Effector memory CD4-positive, alpha-beta T cell (primary cell): ENCODE results near the gene KIRREL1.

ENCODE experiments used
- DNase-seq, 3 donors: peaks; one replicate each; pipeline ENCODE4 v3.0.0-alpha.2; 2020
- H3K27ac ChIP-seq: 2 replicates; pipeline ENCODE4 v1.7.0; 2013; ENCODE audit warnings: mild to moderate bottlenecking, low read length, moderate library complexity; ENCODE audit not compliant: insufficient read depth, poor library complexity, severe bottlenecking
- H3K27me3 ChIP-seq: replicated peaks from 2 replicates; pipeline ENCODE4 v1.7.0; 2013; ENCODE audit warnings: mild to moderate bottlenecking, low read length; ENCODE audit not compliant: insufficient read depth, control insufficient read depth, poor library complexity, severe bottlenecking
- H3K36me3 ChIP-seq: 2 replicates; pipeline ENCODE4 v1.7.0; 2013; ENCODE audit warnings: mild to moderate bottlenecking, low read length, moderate library complexity; ENCODE audit not compliant: control insufficient read depth, insufficient read depth
- H3K4me1 ChIP-seq: 2 replicates; pipeline ENCODE4 v1.7.0; 2013; ENCODE audit warnings: low read length, mild to moderate bottlenecking; ENCODE audit not compliant: control insufficient read depth, insufficient read depth, poor library complexity, severe bottlenecking
- H3K4me3 ChIP-seq: 2 replicates; pipeline ENCODE4 v1.7.0; 2013; ENCODE audit warnings: low read length, low read depth, mild to moderate bottlenecking; ENCODE audit not compliant: insufficient read depth, poor library complexity, severe bottlenecking
- H3K9me3 ChIP-seq: 2 replicates; pipeline ENCODE4 v1.7.0; 2013; ENCODE audit warnings: mild to moderate bottlenecking, low read length, moderate library complexity; ENCODE audit not compliant: control insufficient read depth

The KIRREL1 gene

DNA sequence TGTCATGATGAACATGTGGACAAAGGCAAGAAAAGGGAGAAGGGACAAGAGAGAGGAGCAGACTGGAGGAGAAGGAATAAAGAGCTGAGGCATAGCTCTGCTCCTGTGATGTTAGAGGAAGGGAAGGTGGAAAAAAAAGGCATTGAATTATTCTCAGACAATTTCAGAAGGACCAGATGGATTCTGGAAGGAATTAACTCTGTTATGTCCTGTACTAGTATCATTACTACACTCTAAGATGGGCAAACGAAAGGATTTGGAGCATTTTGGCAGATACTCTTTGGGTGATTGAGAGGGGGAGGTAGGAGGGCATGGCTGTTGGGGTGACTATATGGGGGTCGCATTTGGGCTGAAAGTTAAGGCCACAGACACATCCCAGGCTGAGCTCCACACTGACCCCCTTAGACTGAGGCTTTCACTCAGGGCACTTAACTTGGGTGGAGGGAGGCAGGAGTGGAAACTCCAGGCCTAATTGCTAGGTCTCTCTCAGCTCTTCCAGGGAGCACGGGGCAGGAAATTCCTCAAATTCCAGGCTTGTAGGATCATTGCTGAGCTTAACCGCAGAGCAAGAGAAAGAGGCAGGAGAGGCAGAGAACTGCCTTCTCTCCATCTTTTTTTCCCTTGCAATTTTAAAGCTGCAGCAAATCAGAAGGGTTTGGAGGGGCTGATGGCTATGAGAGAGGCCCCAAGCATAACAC, 25.9 kb downstream of the KIRREL1 start:
- DNase-seq = no peak
- Histone ChIP-seq H3K9me3 (no peaks in the 10 kb centered on the region), H3K4me3 (no peak overlapping the region), H3K27ac (no peak overlapping the region), H3K27me3 (no peaks in the 10 kb centered on the region), H3K4me1 (no peaks in the 10 kb centered on the region), H3K36me3 (no peaks in the 10 kb centered on the region)

DNA sequence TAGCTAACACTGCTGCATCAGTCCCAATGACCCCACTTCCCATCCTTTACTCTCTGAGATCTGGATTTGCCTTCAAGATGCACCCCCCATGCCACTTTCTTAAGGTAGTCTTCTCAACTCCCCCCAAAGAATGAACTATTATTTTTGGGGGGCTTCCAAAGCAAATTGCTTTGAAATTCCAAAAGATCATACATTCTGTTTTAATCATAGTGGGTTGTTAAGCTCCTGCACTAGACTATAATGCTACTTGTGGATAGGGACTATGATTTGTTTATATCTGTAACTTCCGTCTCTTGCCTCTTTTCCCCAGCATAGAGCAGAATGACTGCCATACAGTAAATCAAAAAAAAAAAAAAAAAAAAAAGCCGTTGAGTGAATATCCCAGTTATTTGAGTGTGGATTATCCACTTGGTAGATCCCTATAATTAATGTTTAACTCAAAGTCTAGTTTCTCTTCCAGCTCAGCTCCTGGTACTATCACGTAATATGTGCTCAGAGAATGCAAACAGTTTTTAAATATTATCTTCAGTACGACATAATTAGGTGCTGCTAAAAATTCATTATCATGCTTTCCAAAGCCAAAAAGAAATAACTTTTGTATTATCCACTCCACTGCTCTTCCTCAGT, 26.9 kb downstream of the KIRREL1 start:
- Histone ChIP-seq H3K9me3 (no peaks in the 10 kb centered on the region), H3K27ac (no peak overlapping the region), H3K27me3 (no peaks in the 10 kb centered on the region), H3K36me3 (no peaks in the 10 kb centered on the region), H3K4me3 (no peak overlapping the region), H3K4me1 (no peaks in the 10 kb centered on the region)
- DNase-seq = no peak

DNA sequence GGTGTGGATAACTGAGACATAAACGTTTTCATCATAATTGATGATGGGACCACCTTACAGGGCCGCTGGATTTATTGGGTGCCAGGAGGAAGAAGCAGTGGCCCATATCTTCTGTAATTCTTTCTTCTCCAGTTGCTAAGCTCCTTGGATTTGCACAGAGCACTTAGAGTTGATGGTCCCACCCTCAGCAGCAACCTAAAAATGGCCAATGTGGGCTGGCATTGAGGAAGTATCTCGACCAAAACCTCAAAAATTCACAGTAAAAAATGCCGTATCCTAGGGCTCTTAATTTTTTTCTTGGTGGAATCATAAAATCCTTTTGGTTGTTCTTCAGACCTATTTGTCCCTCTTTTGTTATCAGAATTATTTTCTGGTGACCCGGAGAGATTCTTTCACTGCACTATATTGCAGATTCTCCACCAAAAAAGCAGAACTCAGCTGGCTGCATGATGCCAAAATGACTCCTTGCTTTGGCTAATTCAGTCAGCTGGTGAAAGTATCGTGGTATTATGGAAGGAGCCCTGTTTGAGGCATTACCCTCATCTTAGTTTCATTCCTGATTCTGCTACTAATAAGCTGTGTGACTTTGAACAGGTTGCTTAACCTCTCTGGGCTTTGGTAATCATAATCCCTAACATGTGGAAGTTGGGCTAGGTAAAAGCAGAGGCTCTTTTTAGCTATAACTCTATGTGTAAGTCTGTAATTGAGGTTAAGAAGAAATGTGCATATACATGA, 27.6 kb downstream of the KIRREL1 start:
- Histone ChIP-seq H3K4me1 (no peaks in the 10 kb centered on the region), H3K27me3 (no peaks in the 10 kb centered on the region), H3K4me3 (no peak overlapping the region), H3K27ac (no peak overlapping the region), H3K9me3 (no peaks in the 10 kb centered on the region), H3K36me3 (no peaks in the 10 kb centered on the region)
- no peak for DNase-seq

DNA sequence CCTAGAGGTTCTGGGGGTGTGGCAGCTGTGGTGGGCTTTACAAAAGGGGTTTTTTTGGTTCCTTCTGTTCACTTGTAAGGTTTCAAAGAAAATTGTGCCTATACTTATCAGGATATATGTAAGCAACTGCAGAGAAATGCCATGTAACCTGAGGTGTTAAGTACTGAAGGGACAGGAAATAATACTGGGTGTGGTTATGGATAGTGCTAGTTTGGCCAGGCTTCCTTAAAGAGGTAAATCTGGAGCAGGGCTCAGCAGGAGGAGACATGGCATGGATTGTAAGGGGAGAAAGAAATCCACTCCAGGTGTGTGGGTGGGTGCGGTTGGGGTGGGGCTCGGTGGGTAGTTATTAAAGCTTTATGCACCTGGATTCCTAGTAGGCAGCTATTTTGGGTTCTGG, 28.3 kb downstream of the KIRREL1 start:
- Histone ChIP-seq H3K9me3 (no peaks in the 10 kb centered on the region), H3K27ac (no peak overlapping the region), H3K4me1 (no peaks in the 10 kb centered on the region), H3K4me3 (no peak overlapping the region), H3K27me3 (no peaks in the 10 kb centered on the region), H3K36me3 (no peaks in the 10 kb centered on the region)
- DNase-seq = no peak

DNA sequence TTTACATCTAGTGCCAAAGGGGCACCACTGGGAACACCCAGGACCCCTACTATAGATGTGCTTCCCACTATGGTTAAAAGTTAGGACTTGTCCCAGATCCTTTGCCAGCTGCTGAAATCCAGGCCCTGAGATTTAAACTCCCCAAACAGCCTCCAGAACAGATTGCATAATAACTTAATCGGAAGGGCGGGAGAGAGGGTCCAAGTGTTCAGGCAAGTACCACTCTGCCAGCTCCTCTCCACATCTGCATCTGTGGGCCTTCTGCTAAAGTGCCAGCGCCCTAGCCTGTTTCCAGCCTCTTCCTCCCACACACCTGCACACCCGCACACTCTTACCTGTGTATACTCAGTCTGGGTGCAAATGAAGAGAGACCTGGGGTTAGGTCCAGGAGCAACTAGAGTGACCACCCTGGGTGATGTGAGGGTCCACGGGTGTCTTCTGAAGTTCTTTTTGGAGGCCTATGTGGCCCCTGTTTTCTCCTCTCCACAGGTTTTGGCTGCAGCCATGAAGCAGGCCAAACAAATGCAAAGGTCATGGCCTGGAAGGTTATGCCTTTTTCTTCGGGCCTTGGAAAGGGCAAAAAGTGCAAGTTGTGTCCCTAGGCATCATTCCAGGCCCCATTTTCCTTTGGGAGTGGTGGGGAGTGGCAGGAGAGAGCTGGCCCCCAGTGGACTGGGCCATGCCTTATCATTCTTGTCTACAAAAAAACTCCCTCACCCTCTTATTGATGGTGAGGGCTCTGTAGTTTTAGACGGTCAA, 29.3 kb downstream of the KIRREL1 start:
- Histone ChIP-seq H3K4me3 (no peak overlapping the region), H3K27me3 (no peaks in the 10 kb centered on the region), H3K9me3 (no peaks in the 10 kb centered on the region), H3K27ac (no peak overlapping the region), H3K4me1 (no peaks in the 10 kb centered on the region), H3K36me3 (no peaks in the 10 kb centered on the region)
- DNase-seq = no peak

DNA sequence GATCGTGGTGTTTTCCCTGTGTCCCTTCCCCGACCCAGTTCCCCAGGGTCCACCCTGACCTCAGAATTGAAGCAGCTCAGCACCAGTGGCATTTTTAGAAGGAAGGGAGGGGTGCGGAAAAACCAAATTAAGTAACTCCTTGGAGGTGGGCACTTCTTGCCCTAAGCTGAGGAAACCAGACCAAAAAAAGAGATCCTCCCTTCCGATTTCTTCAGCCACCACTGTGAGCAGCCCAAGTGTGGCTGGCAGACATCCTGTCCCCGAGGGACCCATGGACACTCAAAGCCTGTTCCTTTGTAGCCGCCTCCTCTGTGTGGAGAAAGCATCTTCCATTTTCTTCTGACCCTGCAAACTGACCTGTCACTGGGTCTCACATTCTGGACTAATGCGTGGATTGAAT, 31.3 kb downstream of the KIRREL1 start:
- no peak for DNase-seq
- Histone ChIP-seq H3K36me3 (no peaks in the 10 kb centered on the region), H3K27me3 (no peaks in the 10 kb centered on the region), H3K9me3 (no peaks in the 10 kb centered on the region), H3K27ac (no peak overlapping the region), H3K4me1 (no peaks in the 10 kb centered on the region), H3K4me3 (no peak overlapping the region)

DNA sequence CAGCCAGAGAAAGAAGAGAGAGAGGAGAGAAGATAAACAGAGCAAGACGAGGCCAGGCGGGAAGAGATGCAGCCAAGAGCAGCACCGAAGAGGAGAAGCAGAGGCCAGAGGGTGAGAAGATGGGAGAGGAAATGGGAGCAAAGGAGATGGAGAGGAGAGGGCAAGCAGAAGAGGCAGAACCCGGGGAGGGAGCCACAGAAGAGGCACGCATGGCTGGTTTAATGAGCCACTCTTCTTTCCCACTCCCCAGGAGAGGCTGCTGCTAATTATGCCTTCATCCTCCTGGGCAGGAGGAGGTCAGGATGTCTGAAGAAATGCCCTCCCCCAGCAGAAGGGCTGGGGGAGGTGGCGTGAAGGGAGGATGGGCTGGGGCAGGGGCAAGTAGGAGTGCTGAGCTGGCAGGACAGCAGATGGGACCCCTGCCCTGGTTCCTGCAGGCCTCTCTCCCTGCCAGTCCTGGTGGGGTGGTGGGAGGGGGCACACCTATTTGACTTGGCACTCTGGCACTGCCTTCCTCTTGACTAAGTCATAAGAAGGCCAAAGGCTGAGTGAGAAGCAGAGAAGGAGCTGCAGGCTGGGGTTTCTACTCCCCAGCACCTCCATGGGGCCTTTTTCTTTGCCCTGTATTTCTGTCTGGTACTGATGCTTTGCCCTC, 32.3 kb downstream of the KIRREL1 start:
- Histone ChIP-seq H3K4me1 (no peaks in the 10 kb centered on the region), H3K27ac (no peak overlapping the region), H3K4me3 (no peak overlapping the region), H3K27me3 (no peaks in the 10 kb centered on the region), H3K36me3 (no peaks in the 10 kb centered on the region), H3K9me3 (no peaks in the 10 kb centered on the region)
- DNase-seq = no peak

DNA sequence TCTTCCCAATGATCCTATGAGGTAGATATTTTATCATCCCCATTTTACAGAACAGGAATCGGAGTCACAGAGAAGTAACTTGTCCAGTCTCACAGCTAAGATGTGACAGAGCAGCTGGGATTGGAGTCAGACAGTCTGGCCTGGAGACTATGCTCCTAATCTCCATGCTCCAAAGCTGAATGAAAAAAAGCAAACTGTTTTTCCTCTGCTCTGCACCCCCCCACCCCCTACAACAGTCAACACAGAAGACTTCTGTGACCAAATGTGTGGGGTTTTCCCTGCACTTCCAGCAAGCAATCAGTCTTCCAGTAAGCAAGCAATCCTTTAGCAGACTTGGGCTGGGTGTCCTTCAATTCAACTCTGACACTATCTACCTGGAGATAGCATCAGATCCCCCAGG, 33.2 kb downstream of the KIRREL1 start:
- Histone ChIP-seq H3K4me1 (no peaks in the 10 kb centered on the region), H3K36me3 (no peaks in the 10 kb centered on the region), H3K27me3 (no peaks in the 10 kb centered on the region), H3K9me3 (no peaks in the 10 kb centered on the region), H3K27ac (no peak overlapping the region), H3K4me3 (no peak overlapping the region)
- no peak for DNase-seq

DNA sequence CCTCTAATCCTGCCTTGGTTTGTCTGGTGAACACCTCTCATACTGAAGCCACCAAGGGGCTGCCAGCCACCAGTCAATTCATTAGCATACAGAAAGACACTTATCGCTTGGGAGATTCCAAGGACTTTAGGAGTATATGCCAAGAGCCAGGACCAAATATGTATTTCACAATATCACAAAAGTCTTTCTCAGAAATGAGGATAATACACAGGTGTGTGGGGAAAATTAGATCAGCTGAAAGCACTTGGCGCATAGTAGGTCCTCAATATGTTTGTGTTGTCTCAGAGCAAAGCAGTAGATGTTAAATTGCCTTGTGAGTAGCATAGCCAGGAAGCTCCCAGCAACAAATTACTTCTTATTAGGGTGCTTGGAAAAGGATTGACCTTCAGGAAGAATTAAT, 34.1 kb downstream of the KIRREL1 start:
- Histone ChIP-seq H3K4me1 (no peaks in the 10 kb centered on the region), H3K27me3 (no peaks in the 10 kb centered on the region), H3K27ac (no peak overlapping the region), H3K4me3 (no peak overlapping the region), H3K9me3 (no peaks in the 10 kb centered on the region), H3K36me3 (no peaks in the 10 kb centered on the region)
- no peak for DNase-seq
